AG09319 (cell line): ENCODE measurements around the gene GPC1.

Source experiments
- DNase-seq: peaks from one replicate; pipeline ENCODE4 v3.0.0-alpha.2; 2010; ENCODE audit warnings: low read depth; ENCODE audit errors: extremely low read depth
- TF ChIP-seq, protein P1 (sequence below): IDR thresholded peaks from 2 replicates; pipeline ENCODE4 v1.5.1; 2011; ENCODE audit warnings: low read depth, mild to moderate bottlenecking, inconsistent platforms, low read length, moderate library complexity

The GPC1 gene

DNA sequence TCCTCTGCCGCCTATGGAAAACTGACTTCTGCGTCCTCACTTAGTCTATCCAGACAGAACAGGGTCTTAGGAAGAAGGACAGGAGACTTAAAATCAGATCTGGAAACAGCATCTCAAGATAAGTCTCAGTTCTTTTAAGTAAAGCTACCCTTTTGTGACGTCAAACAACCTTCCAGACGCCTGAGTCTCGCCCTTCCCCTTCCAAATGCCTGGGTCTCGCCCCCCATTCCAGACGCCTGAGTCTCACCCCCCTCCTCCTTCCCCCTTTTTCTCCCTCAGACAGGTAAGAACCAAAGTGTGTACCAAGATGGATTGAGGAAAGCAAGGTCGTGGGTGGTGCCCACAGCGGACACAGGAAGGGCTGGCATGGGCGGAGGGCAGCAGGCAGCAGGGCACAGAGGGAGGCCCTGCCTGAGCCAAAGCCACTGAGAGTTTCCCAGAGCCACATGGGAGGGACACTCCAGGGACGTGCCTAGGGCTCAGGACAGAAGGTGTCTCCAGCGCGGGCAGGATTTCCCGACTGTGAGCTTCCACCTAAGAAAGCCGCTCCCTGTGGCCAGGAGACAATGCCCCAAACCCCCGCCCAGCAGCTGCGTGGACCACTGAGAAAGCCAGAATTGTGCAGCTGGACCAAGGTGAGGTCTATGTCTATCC is 71.1 kb downstream of the GPC1 start:
- TF ChIP-seq, protein P1, sequence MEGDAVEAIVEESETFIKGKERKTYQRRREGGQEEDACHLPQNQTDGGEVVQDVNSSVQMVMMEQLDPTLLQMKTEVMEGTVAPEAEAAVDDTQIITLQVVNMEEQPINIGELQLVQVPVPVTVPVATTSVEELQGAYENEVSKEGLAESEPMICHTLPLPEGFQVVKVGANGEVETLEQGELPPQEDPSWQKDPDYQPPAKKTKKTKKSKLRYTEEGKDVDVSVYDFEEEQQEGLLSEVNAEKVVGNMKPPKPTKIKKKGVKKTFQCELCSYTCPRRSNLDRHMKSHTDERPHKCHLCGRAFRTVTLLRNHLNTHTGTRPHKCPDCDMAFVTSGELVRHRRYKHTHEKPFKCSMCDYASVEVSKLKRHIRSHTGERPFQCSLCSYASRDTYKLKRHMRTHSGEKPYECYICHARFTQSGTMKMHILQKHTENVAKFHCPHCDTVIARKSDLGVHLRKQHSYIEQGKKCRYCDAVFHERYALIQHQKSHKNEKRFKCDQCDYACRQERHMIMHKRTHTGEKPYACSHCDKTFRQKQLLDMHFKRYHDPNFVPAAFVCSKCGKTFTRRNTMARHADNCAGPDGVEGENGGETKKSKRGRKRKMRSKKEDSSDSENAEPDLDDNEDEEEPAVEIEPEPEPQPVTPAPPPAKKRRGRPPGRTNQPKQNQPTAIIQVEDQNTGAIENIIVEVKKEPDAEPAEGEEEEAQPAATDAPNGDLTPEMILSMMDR = no peak
- DNase-seq = no peak

DNA sequence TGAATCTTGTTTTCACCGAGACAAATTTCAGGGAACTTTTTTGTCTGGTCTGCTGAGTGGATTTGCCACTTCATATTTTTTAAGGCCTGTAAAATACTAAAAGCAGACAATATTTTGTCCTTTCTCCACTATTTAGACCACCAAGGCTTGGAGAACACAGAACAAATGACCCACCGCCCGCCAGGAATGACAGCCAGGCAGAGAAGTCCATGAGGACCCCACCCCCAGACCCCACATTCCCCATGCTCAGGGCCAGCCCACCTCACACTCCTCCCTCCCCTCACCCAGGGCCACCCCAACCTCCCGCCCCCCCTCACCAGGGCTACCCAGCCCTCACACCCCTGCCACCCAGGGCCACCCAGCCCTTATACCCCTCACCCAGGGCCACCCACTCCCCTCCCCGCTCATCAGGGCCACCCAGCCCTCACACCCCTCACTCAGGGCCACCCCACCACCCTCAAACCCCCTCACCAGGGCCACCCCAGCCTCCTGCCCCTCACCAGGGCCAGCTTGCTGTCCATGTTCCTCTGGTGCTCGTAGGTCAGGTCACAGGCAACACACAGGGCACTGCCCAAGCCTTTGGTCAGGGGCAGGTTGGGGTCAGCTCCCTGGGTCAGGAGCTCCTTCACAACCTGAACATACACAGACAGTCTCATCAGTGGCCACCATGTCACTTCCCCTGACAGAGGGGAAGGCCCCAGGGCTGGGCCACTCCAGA is 71.8 kb downstream of the GPC1 start:
- TF ChIP-seq, protein P1 = no peak
- no peak for DNase-seq

DNA sequence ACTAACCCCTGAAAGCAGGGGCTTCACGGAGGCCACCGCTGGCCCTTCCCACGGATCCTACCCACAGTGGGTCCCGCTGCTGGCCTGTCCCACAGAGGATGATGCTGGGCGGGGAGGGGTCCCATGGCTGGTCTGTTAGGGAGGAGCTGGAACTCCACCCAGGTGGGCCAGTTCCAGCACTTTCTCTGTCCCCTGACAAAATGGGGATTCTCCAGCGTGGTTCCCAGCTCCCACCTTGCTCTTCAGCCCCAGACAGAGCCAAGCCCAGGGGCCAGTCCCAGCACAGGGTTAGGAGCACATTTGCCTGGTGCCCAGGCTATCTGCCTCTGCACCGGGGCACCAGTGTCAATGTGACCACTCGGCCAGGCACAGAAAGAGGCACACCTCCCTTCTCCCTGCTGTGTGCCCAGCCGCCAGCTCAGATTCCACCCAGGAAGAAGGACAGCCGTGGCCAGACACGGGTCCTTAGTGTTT is 72.4 kb downstream of the GPC1 start:
- no peak for DNase-seq
- TF ChIP-seq, protein P1 = no peak

DNA sequence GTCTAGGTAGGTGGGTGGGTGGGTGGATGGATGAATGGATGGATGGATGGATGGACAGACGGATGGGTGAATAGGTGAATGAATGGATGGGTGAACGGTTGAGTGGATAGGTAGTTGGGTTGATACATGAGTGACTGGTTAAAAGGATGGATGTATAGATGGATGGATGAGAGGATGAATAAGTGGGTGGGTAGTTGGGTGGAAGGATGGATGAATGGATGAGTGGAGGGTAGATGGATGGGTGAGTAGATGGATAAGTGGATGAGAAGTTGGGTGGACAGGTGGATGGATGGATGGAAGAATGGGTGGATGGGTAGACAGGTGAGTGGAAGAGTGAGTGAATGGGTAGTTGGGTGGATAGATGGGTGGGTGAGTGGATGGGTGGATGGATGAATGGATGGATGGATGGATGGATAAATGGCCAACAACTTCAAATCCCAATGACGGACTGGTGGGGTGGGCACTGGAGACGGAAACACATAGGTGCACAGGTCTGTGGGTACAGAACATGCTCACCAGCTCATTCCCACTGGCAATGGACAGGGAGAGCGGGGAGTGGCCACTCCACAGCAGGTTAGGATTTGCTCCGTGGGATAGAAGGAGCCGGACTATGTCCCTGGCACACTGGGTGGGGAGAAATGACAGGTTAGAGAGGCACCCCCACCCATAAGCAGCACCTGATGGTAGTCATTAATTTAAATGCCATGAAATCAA is 73.5 kb downstream of the GPC1 start:
- DNase-seq = no peak
- TF ChIP-seq, protein P1 = no peak

DNA sequence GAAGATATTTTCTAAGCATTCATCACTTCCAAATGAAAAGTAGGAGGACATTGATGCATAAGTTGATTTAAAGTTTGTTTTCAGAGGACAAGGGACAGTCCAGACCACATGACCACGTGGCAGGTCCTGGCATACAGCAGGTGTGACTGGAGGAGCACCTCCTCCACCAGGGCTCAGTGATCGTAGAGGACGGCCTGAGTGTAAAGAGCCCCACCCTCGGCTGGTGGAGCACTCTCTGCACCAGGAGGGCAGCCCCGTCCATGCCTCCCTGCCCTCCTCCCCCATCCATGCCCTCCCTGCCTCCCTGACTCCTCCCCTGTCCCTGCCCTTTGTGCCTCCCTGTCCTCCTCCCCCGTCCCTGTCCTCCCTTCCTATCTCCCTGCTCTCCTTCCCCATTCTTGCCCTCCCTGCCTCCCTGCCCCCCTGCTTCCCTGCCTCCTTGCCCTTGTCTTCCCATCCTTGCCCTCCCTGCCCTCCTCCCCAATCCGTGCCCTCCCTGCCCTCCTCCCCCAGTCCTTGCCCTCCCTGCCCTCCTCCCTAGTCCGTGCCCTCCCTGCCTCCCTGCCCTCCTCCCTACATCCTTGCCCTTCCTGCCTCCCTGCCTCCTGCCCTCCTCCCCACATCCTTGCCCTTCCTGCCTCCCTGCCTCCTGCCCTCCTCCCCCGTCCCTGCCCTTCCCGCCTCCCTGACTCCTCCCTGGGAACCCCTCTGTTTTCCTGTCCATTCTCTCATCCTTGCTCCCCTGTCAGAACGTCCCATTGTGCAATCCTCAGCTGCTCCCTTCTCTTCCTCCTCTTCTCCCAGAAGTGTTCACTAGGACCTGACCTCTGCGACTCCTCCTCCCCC is 74.4 kb downstream of the GPC1 start:
- no peak for DNase-seq
- TF ChIP-seq, protein P1 = no peak

DNA sequence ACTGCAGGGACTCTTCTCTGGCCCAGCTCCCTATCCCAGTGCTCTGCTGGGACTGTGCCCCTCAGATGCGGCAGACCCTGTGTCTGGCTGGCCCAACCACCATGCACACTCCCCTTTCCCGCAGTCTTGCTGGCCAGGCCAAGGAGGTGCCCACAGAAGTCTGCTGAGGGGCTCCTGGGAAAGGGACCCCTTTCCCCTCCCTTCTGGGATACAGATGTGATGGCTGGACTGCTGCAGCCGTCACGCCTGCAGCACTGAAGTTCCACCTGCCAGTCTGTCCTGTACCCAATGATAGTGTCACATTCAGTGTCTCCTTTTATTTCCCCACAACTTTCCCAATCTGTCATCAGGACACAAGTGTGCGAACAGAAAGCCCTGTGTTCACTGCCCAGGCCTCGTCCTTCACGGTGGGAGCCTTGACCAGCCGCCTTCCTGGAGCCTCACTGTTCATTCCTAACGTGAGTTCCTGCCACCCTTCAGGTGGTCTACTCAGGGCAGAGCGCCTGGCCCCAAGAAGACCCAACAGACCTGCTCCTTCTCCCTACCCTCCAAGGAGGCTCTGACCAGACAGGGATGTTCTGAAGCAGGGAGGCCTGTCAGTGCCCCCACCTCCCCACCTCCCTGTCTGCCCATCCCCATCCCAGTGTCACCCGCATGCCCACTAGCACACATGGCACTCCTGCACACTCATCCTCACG is 75.2 kb downstream of the GPC1 start:
- no peak for DNase-seq
- TF ChIP-seq, protein P1 = no peak
